Lower lobe of right lung (tissue), 2 donors: Measurements from ENCODE around the gene SLC39A11. TPM values are rescaled to one million over a fixed set of nuclear protein-coding genes. Genes with fewer than 3 reads are reported as not detected.

Experiments used
- ATAC-seq, 2 donors: fragments of 200-7000 bp; cut with Tn5 transposase; one replicate each; pipeline ENCODE4 v1.9.1; 2020 to 2022; ENCODE audit warnings: mild to moderate bottlenecking in 2 of 2, moderate library complexity in 2 of 2
- DNase-seq: peaks from one replicate; pipeline ENCODE4 v3.0.0-alpha.2; 2020
- H3K27ac ChIP-seq: fragments of 200-600 bp; one replicate; pipeline ENCODE4 v1.8.0; 2022
- H3K27me3 ChIP-seq: fragments of 200-600 bp; one replicate; pipeline ENCODE4 v1.8.0; 2022; ENCODE audit warnings: low read depth
- H3K36me3 ChIP-seq: fragments of 200-600 bp; one replicate; pipeline ENCODE4 v1.8.0; 2022; ENCODE audit warnings: mild to moderate bottlenecking
- H3K4me1 ChIP-seq: fragments of 200-600 bp; one replicate; pipeline ENCODE4 v1.8.0; 2022
- H3K4me3 ChIP-seq: fragments of 200-600 bp; one replicate; pipeline ENCODE4 v1.8.0; 2022; ENCODE audit warnings: mild to moderate bottlenecking
- H3K9me3 ChIP-seq: fragments of 200-600 bp; one replicate; pipeline ENCODE4 v1.8.0; 2022
- intact Hi-C: fragments of 100-400 bp; cut with DNase I; formaldehyde crosslinking; loops from one replicate; pipeline ENCODE4 v1.11.0; 2022
- total RNA-seq: library from RNA; stranded (reverse); fragmentation: NEBNext Ultra II Directional; extraction: Animal tissue kit (Norgen Biotek cat#: 25700); gene quantifications from one replicate; pipeline ENCODE4 v1.2.1, GENCODE V29; 2021
- TF ChIP-seq, protein P1 (sequence below): fragments of 200-600 bp; IDR thresholded peaks from one replicate; pipeline ENCODE4 v1.8.0; 2022; ENCODE audit warnings: antibody characterized with exemption, mild to moderate bottlenecking
- donor health status: DM: no; HTN: yes; CAD: no; lungs with severe emphysema.

Gene SLC39A11
- total RNA-seq, 1 donor from 2014 or later, result 39.7 TPM

DNA sequence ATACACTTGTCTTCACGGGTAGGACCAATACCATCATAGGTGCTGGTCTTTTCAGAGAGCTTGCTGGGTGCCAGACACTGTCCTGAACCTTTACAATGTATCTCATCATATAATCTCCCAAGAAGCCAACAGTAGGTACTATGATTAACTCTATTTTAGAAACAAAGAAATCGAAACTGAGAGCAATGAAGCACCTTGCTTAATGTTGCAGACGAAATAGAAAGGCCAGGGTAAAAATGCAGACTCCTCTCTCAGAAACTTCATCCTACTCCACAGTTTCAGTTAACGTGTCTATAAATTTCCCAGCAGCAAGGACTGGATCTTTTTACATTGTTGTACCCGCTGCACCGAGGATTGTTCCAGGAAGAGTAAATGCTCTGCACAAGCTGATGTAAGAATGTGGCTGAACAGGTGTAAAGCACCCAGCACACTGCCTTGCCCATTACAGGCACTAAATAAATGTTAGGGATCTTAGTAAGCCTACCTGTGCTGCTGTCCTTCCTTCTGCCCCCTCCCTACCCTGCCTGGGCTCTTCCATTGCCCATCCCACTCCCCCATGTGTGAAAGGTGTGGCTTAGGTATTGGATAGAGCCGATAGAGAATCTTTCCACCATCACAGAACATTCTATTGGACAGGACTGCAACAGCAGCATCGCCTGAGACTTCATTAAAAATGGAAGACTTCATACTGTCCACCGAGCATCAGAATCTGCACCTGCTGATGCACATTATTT, 495.0 kb downstream of the SLC39A11 start:
- no peak for DNase-seq
- Histone ChIP-seq H3K27ac (no peak overlapping the region), H3K4me1 (peaks cover 1% of the 10 kb centered on the region), H3K4me3 (no peak overlapping the region), H3K27me3 (peaks cover 15% of the 10 kb centered on the region), H3K36me3 (no peaks in the 10 kb centered on the region), H3K9me3 (no peaks in the 10 kb centered on the region)
- intact Hi-C loops, result no loop called here
- no peak for ATAC-seq
- TF ChIP-seq, protein P1, sequence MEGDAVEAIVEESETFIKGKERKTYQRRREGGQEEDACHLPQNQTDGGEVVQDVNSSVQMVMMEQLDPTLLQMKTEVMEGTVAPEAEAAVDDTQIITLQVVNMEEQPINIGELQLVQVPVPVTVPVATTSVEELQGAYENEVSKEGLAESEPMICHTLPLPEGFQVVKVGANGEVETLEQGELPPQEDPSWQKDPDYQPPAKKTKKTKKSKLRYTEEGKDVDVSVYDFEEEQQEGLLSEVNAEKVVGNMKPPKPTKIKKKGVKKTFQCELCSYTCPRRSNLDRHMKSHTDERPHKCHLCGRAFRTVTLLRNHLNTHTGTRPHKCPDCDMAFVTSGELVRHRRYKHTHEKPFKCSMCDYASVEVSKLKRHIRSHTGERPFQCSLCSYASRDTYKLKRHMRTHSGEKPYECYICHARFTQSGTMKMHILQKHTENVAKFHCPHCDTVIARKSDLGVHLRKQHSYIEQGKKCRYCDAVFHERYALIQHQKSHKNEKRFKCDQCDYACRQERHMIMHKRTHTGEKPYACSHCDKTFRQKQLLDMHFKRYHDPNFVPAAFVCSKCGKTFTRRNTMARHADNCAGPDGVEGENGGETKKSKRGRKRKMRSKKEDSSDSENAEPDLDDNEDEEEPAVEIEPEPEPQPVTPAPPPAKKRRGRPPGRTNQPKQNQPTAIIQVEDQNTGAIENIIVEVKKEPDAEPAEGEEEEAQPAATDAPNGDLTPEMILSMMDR, result no peak

Other genes starting within 250 kb of the SLC39A11 start
- gene SSTR2, start 72.3 kb upstream of the SLC39A11 start, total RNA-seq, result 0.12 TPM
- gene COG1, start 100.4 kb upstream of the SLC39A11 start, total RNA-seq, result 36.4 TPM
- not detected for gene CPSF4L, start 169.2 kb upstream of the SLC39A11 start, total RNA-seq
- 44.6 TPM for gene CDC42EP4, start 219.3 kb upstream of the SLC39A11 start, total RNA-seq